HepG2 (cell line): Measurements from ENCODE around the gene STX8. TPM values are rescaled to one million over a fixed set of nuclear protein-coding genes. Genes with fewer than 3 reads are reported as not detected.

Source experiments
- ATAC-seq: fragments of 200-7000 bp; cut with Tn5 transposase; 3 replicates; pipeline ENCODE4 v1.9.1; 2020; ENCODE audit warnings: mild to moderate bottlenecking, moderate library complexity
- BruUV-seq: library from RNA; stranded (reverse); fragments of 400-500 nt; replicated peaks from 2 replicates; lab custom pipeline; 2021; lab: Mats Ljungman, UMichigan
- CTCF ChIA-PET: fragments of 300-600 bp; formaldehyde crosslinking; extraction: SDS; loops from one replicate; lab custom pipeline; 2021; ENCODE audit warnings: low total read pairs, inconsistent platforms, low intra/inter-chr PET ratio; lab: Yijun Ruan, JAX
- POLR2A ChIA-PET: fragments of 350-600 bp; sonication (Branson Sonifier 250); formaldehyde crosslinking; loops from one replicate; lab custom pipeline; 2020; ENCODE audit warnings: antibody characterized with exemption, inconsistent platforms; lab: Yijun Ruan, JAX
- DNase-seq: peaks from one replicate; pipeline ENCODE4 v3.0.0-alpha.2; 2015; ENCODE audit warnings: low spot score
- FAIRE-seq: peaks from 3 replicates; lab custom pipeline; 2011; peaks lifted over from hg19 to GRCh38; lab: Jason Lieb, UNC
- H2AFZ ChIP-seq: one replicate; pipeline ENCODE4 v1.6.1; 2011; ENCODE audit warnings: low read length, inconsistent platforms
- H3K27ac ChIP-seq: fragments of 300-600 bp; 3 replicates; pipeline ENCODE4 v1.8.0; 2011; ENCODE audit warnings: mixed run types, mild to moderate bottlenecking, mixed read lengths, low read length, inconsistent platforms; ENCODE audit not compliant: insufficient read depth; ENCODE audit errors: extremely low read length
- H3K27me3 ChIP-seq, 2 experiments: fragments of 200-600 bp in 1 of 2; 2 replicates in 1 of 2; 3 replicates in 1 of 2; pipeline versions ENCODE4 v1.6.0 to v1.8.0; 2011; ENCODE audit warnings: low read length in 2 of 2, mild to moderate bottlenecking in 2 of 2, moderate library complexity in 2 of 2, inconsistent platforms in 1 of 2; ENCODE audit not compliant: insufficient read depth in 2 of 2, control insufficient read depth in 1 of 2
- H3K36me3 ChIP-seq, 2 experiments: fragments of 200-600 bp in 1 of 2; replicated peaks in 1 of 2; 2 replicates in 1 of 2; 3 replicates in 1 of 2; pipeline versions ENCODE4 v1.5.1 to v1.8.0; 2011; ENCODE audit warnings: low read length in 2 of 2, inconsistent platforms in 1 of 2; ENCODE audit not compliant: insufficient read depth in 2 of 2, control insufficient read depth in 1 of 2
- H3K4me1 ChIP-seq: 2 replicates; pipeline ENCODE4 v1.5.1; 2012; ENCODE audit warnings: low read length, inconsistent platforms; ENCODE audit not compliant: insufficient read depth
- H3K4me2 ChIP-seq: 2 replicates; pipeline ENCODE4 v1.6.0; 2011; ENCODE audit warnings: low read depth, low read length, inconsistent platforms
- H3K4me3 ChIP-seq, 3 experiments: fragments of 200-600 bp in 1 of 3; sonication (generic), shearing (Covaris generic) in 1 of 3; replicated peaks in 1 of 3; 2 replicates each; pipeline ENCODE4 v1.5.1; 2011 to 2016; ENCODE audit warnings: low read length in 3 of 3, inconsistent platforms in 2 of 3, low read depth in 2 of 3, mild to moderate bottlenecking in 2 of 3, control low read depth in 1 of 3, mixed read lengths in 1 of 3; ENCODE audit not compliant: insufficient read depth in 1 of 3
- H3K79me2 ChIP-seq: one replicate; pipeline ENCODE4 v1.6.1; 2011; ENCODE audit warnings: low read length, inconsistent platforms; ENCODE audit not compliant: insufficient read depth
- H3K9ac ChIP-seq: 2 replicates; pipeline ENCODE4 v1.6.0; 2011; ENCODE audit warnings: mild to moderate bottlenecking, low read depth, low read length, inconsistent platforms; ENCODE audit not compliant: insufficient read depth
- H3K9me3 ChIP-seq: 2 replicates; pipeline ENCODE4 v1.5.1; 2012; ENCODE audit warnings: mild to moderate bottlenecking, low read length
- H4K20me1 ChIP-seq: 2 replicates; pipeline ENCODE4 v1.6.0; 2011; ENCODE audit warnings: inconsistent platforms, mild to moderate bottlenecking, low read length, moderate library complexity; ENCODE audit not compliant: insufficient read depth
- AGO2 ChIP-seq: fragments of 200-400 bp; formaldehyde crosslinking; optimal IDR thresholded peaks from 2 replicates; pipeline ENCODE3; 2017; ENCODE audit warnings: mild to moderate bottlenecking, low read depth, low read length, moderate library complexity
- GPN1 ChIP-seq: sonication (generic); formaldehyde crosslinking; IDR thresholded peaks from 2 replicates; pipeline ENCODE4 v1.5.1; 2020; ENCODE audit warnings: missing genetic modification reagents, borderline replicate concordance
- HHEX ChIP-seq: IDR thresholded peaks from 2 replicates; pipeline ENCODE4 v1.6.1; 2016; ENCODE audit warnings: control low read depth
- HOXA5 ChIP-seq: sonication (generic); formaldehyde crosslinking; IDR thresholded peaks from 2 replicates; pipeline ENCODE4 v1.4.0; 2020; ENCODE audit warnings: missing genetic modification reagents
- HOXD1 ChIP-seq: sonication (generic); formaldehyde crosslinking; IDR thresholded peaks from 2 replicates; pipeline ENCODE4 v1.5.0; 2020; ENCODE audit warnings: missing genetic modification reagents
- KLF13 ChIP-seq: sonication (generic); formaldehyde crosslinking; IDR thresholded peaks from 2 replicates; pipeline ENCODE4 v1.4.0; 2020; ENCODE audit warnings: mild to moderate bottlenecking, missing genetic modification reagents
- MAFF ChIP-seq: IDR thresholded peaks from 2 replicates; pipeline ENCODE4 v1.6.1; 2011; ENCODE audit warnings: low read depth, low read length, improper control_type of control experiment
- MED8 ChIP-seq: sonication (generic); formaldehyde crosslinking; IDR thresholded peaks from 2 replicates; pipeline ENCODE4 v1.8.1; 2023; ENCODE audit warnings: mild to moderate bottlenecking, missing genetic modification reagents; ENCODE audit not compliant: insufficient replicate concordance
- MIER2 ChIP-seq: IDR thresholded peaks from 2 replicates; pipeline ENCODE4 v1.6.1; 2016; ENCODE audit warnings: missing biosample characterization, missing genetic modification reagents
- REL ChIP-seq: sonication (generic); formaldehyde crosslinking; conservative IDR thresholded peaks from 2 replicates; pipeline ENCODE4 v1.8.0; 2022; ENCODE audit warnings: mild to moderate bottlenecking, missing genetic modification reagents, moderate library complexity
- TSC22D2 ChIP-seq: sonication (generic); formaldehyde crosslinking; IDR thresholded peaks from 2 replicates; pipeline ENCODE4 v1.5.1; 2020; ENCODE audit warnings: missing genetic modification reagents, mild to moderate bottlenecking, borderline replicate concordance
- ZNF562 ChIP-seq: sonication (generic); formaldehyde crosslinking; IDR thresholded peaks from 2 replicates; pipeline ENCODE4 v1.8.0; 2022; ENCODE audit warnings: missing genetic modification reagents, borderline replicate concordance
- ZNF709 ChIP-seq: sonication (generic); formaldehyde crosslinking; IDR thresholded peaks from 2 replicates; pipeline ENCODE4 v1.5.0; 2020; ENCODE audit warnings: mild to moderate bottlenecking, missing genetic modification reagents
- ZNF746 ChIP-seq: sonication (generic); formaldehyde crosslinking; IDR thresholded peaks from 2 replicates; pipeline ENCODE4 v1.8.0; 2022; ENCODE audit warnings: mild to moderate bottlenecking, missing genetic modification reagents
- WGBS: methylation state at CpG from one replicate; pipeline ENCODE4 v1.1.6; 2017; ENCODE audit warnings: low lambda C conversion rate; 5-methylcytosine and 5-hydroxymethylcytosine counted together
- in situ Hi-C: cut with HindIII; loops from 2 replicates; pipeline ENCODE4 v1.10.0; 2017; ENCODE audit warnings: low pct_unique_long_range_greater_than_20kb; ENCODE audit not compliant: extremely low pct_ligation_motif_present
- intact Hi-C: fragments of 100-400 bp; cut with micrococcal nuclease; formaldehyde crosslinking; loops from one replicate; pipeline ENCODE4 v1.10.0; 2022; ENCODE audit not compliant: unreplicated experiment
- polyA plus RNA-seq, 8 experiments: library from polyadenylated mRNA; depleted of rRNA in 3 of 8; stranded (reverse) in 7 of 8; unstranded in 1 of 8; fragments of >200 nt; fragmentation: Illumina TruSeq in 4 of 8; extraction: Trizol in 4 of 8; gene quantifications; 2 replicates each; pipeline versions ENCODE4 v1.2.1 to v1.2.3, GENCODE V29; 2011 to 2016; ENCODE audit warnings: low read depth in 4 of 8, missing spikeins in 1 of 8, mixed read lengths in 1 of 8; ENCODE audit not compliant: insufficient read depth in 1 of 8
- total RNA-seq, 5 experiments: library from RNA; depleted of rRNA; stranded (reverse); fragments of >200 nt; fragmentation: Illumina TruSeq; extraction: Trizol; gene quantifications; 2 replicates each; pipeline ENCODE4 v1.2.3, GENCODE V29; 2016; ENCODE audit warnings: low read depth in 1 of 5
- TF ChIP-seq, protein P1 (sequence below): sonication (generic); formaldehyde crosslinking; IDR thresholded peaks from 2 replicates; pipeline ENCODE4 v1.4.0; 2020; ENCODE audit warnings: mild to moderate bottlenecking, missing genetic modification reagents
- TF ChIP-seq, protein P2 (sequence below): sonication (generic); formaldehyde crosslinking; IDR thresholded peaks from 2 replicates; pipeline ENCODE4 v1.4.0; 2020; ENCODE audit warnings: mild to moderate bottlenecking, missing genetic modification reagents
- TF ChIP-seq, protein P3 (sequence below): sonication (generic); formaldehyde crosslinking; conservative IDR thresholded peaks from 2 replicates; pipeline ENCODE4 v1.8.0; 2022; ENCODE audit warnings: mild to moderate bottlenecking, moderate library complexity, missing genetic modification reagents

Gene STX8
- total and polyA plus RNA-seq, 2 of the 13 experiments (the other 11 are each of a cell fraction or from before 2014, with no cell fraction given): 36.4 to 53.6 TPM

DNA sequence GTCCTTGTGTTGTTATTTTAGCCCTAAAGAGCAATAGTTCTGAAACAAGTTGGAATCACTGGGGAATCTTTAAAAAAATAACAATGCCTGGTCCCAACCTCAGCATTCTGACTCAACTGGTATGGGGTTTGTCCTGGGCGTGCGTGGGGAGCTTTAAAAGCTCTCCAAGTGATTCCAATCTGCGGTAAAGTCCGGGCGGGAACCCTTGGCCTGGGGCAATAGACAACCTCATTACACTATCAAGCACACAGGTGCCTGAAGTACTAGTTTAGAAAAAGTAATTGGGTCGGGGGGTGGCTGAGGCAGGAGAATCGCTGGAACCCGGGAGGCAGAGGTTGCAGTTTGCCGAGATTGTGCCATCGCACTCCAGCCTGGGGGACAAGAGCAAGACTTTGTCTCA is 4.4 kb downstream of the STX8 start:
- Histone ChIP-seq H3K79me2 (peaks cover 6% of the 10 kb centered on the region), H3K9me3 (no peaks in the 10 kb centered on the region), H3K4me2 (no peak overlapping the region), H2AFZ (no peak overlapping the region), H3K27me3 (no peaks in the 10 kb centered on the region), H3K4me1 (no peaks in the 10 kb centered on the region), H3K27ac (no peak overlapping the region), H3K9ac (no peak overlapping the region), H4K20me1 (no peaks in the 10 kb centered on the region), H3K4me3 (no peak overlapping the region), H3K36me3 (peaks cover 0 to 2% of the 10 kb centered on the region in 2 experiments; a peak in 2 of 5 replicates)
- POLR2A ChIA-PET: no interaction called here
- in situ Hi-C loops (no loop called here), intact Hi-C loops (loop anchor here (10.0 kb wide), 1 partner anchor 74 kb away; the partner anchor contains the start of gene USP43)
- CTCF ChIA-PET: no interaction called here
- no TSS peak for BruUV-seq
- ATAC-seq (no peak), DNase-seq (no peak), FAIRE-seq (no peak)
- WGBS: 99% methylated on average over 9 of the region's 10 CpGs
- no peak for TF ChIP-seq KLF13
- no peak for TF ChIP-seq ZNF562 (CRISPR knock-in tag)
- TF ChIP-seq HHEX (CRISPR knock-in tag): no peak
- TF ChIP-seq ZNF709 (CRISPR knock-in tag): no peak
- TF ChIP-seq MAFF: no peak
- TF ChIP-seq AGO2: no peak
- TF ChIP-seq HOXD1 (CRISPR knock-in tag): no peak
- TF ChIP-seq, protein P1, sequence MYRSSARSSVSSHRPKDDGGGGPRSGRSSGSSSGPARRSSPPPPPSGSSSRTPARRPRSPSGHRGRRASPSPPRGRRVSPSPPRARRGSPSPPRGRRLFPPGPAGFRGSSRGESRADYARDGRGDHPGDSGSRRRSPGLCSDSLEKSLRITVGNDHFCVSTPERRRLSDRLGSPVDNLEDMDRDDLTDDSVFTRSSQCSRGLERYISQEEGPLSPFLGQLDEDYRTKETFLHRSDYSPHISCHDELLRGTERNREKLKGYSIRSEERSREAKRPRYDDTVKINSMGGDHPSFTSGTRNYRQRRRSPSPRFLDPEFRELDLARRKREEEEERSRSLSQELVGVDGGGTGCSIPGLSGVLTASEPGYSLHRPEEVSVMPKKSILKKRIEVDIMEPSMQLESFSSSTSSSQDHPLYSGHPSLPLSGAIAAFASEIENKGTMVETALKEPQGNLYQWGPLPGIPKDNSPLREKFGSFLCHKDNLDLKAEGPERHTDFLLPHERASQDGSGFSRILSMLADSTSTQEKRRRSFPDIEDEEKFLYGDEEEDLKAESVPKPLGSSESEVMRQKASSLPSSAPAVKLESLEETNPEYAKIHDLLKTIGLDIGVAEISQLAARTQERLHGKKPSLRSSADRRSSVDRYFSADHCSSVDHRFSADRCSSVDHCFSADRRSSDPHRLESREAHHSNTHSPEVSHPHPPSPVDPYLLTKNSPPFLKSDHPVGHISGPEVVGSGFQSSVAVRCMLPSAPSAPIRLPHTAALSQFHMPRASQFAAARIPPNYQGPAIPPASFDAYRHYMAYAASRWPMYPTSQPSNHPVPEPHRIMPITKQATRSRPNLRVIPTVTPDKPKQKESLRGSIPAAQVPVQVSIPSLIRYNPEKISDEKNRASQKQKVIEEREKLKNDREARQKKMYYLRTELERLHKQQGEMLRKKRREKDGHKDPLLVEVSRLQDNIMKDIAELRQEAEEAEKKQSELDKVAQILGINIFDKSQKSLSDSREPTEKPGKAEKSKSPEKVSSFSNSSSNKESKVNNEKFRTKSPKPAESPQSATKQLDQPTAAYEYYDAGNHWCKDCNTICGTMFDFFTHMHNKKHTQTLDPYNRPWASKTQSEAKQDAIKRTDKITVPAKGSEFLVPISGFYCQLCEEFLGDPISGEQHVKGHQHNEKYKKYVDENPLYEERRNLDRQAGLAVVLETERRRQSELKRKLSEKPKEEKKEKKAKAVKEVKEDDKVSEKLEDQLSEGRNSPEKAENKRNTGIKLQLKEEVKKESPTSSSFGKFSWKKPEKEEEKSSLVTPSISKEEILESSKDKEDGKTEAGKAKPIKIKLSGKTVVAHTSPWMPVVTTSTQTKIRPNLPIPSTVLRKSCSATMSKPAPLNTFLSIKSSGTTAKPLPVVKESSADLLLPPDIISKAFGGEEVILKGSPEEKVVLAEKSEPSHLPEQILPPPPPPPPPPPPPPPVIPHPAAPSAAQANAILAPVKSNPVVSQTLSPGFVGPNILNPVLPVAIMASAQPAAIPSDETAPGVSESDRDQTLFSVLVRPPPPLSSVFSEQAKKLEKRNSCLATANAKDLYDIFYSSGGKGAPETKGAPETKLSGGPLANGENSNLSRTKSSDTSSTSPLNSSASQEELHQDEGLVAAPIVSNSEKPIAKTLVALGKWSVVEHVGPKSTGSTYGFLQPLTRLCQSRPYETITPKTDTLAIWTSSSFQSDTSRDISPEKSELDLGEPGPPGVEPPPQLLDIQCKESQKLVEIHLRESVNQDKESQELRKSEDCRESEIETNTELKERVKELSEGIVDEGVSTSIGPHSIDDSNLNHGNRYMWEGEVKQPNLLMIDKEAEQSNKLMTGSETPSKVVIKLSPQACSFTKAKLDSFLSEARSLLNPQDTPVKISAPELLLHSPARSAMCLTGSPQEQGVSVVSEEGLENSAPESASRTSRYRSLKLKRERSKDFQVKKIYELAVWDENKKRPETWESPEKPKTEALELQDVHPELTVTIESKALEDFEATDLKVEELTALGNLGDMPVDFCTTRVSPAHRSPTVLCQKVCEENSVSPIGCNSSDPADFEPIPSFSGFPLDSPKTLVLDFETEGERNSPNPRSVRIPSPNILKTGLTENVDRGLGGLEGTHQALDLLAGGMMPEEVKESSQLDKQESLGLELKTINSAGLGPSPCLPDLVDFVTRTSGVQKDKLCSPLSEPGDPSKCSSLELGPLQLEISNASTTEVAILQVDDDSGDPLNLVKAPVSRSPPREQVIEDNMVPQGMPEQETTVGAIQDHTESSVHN: no peak
- no peak for TF ChIP-seq TSC22D2 (CRISPR knock-in tag)
- TF ChIP-seq REL (CRISPR knock-in tag): no peak
- TF ChIP-seq MIER2 (CRISPR knock-in tag): no peak
- TF ChIP-seq, protein P2, sequence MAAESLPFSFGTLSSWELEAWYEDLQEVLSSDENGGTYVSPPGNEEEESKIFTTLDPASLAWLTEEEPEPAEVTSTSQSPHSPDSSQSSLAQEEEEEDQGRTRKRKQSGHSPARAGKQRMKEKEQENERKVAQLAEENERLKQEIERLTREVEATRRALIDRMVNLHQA: no peak
- TF ChIP-seq, protein P3, sequence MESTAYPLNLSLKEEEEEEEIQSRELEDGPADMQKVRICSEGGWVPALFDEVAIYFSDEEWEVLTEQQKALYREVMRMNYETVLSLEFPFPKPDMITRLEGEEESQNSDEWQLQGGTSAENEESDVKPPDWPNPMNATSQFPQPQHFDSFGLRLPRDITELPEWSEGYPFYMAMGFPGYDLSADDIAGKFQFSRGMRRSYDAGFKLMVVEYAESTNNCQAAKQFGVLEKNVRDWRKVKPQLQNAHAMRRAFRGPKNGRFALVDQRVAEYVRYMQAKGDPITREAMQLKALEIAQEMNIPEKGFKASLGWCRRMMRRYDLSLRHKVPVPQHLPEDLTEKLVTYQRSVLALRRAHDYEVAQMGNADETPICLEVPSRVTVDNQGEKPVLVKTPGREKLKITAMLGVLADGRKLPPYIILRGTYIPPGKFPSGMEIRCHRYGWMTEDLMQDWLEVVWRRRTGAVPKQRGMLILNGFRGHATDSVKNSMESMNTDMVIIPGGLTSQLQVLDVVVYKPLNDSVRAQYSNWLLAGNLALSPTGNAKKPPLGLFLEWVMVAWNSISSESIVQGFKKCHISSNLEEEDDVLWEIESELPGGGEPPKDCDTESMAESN (CRISPR knock-in tag): no peak
- TF ChIP-seq HOXA5 (CRISPR knock-in tag): no peak
- TF ChIP-seq ZNF746 (CRISPR knock-in tag): no peak
- no peak for TF ChIP-seq MED8
- no peak for TF ChIP-seq GPN1 (CRISPR knock-in tag)
